ENCODE data around the gene APOA5.

GRCh38 chr11:116808262-116809175 is 16.8 kb upstream of the APOA5 start:
- TF ChIP-seq POLR2AphosphoS5 (IDR thresholded peaks at IDR 0.05; ENCODE audit: borderline replicate concordance, low read depth, low read length) (no peak), EZH2 (IDR thresholded peaks at IDR 0.05) (no peak)

All from SK-N-MC (cell line).